Stimulated activated CD4-positive, alpha-beta T cell treated with anti-CD3 and anti-CD28 coated beads, Interleukin-4, amount 100 ng/mL, for 48 hours (primary cell): Measurements from ENCODE around the gene GIGYF1.
"Not testable (repeated sequence)": the region's sequence is repeated elsewhere in the genome, so short reads cannot be mapped to it uniquely, and the experiment has no call there.

Experiments
- DNase-seq, 2 donors: peaks; one replicate each; pipeline ENCODE4 v3.0.0-alpha.2; 2020; ENCODE audit warnings: low read depth in 2 of 2

GIGYF1 gene

GRCh38 chr7:100694098-100694745, at the start of gene GIGYF1:
TSS of gene GIGYF1 (minus strand) at chr7:100694250. CDS start at chr7:100688238, 6,012 bp downstream.
- peak; percentile 61 to 62 for DNase-seq

GRCh38 chr7:100739934-100740333, 45.9 kb upstream of the GIGYF1 start:
- DNase-seq: no peak

- DNase-seq: no peak
These were observed 42.6 kb upstream of the GIGYF1 start for GRCh38 chr7:100736671-100737070.

- DNase-seq: no peak
These were observed 41.7 kb upstream of the GIGYF1 start for GRCh38 chr7:100735730-100736129.

DNA sequence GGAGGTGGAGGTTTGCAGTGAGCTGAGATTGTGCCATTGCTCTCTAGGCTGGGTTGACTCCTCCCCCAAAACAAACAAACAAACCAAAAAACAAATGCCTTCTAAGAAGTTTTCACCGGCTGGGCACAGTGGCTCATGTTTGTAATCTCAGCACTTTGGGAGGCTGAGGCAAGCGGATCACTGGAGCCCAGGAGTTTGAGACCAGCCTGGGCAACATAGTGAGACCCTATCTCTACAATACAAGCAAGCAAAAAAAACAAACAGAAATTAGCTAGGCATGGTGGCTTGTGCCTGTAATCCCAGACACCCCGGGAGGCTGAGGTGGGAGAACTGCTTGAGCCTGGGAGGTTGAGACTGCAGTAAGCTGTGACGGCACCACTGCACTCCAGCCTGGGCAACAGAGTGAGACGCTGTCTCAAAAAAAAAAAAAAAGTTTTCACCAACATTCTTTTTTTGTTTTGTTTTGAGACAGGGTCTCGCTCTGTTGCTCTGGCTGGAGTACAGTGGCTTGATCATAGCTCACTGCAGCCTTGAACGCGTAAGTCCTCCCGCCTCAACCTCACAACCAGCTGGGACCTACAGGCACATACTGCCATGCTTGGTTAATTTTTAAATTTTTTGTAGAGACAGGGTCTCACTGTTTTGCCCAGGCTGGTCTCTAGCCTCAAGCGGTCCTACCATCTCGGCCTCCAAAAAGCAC, 38.0 kb upstream of the GIGYF1 start:
- no peak for DNase-seq

- DNase-seq: no peak
These were observed 36.2 kb upstream of the GIGYF1 start for GRCh38 chr7:100730136-100730800.

GRCh38 chr7:100728196-100728595, 34.1 kb upstream of the GIGYF1 start:
- DNase-seq: no peak

GRCh38 chr7:100726996-100727761, 33.1 kb upstream of the GIGYF1 start:
- DNase-seq: no peak

DNA sequence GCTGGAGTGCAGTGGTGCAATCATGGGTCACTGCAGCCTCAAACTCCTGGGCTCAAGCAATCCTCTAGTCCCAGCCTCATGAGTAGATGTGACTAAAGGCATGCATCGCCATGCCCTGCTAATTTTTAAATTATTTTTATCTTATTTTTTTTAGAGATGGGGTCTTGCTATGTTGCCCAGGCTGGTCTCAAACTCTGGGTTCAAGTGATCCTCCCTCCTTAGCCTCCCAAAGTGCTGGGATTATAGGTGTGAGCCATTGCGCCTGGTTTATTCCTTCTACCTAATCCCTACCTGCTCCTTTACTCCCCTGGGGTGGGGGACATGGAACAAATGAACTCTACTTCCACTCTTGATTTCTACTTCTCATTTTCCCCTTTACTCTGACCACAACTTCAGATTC, 30.3 kb upstream of the GIGYF1 start:
- DNase-seq: not testable (repeated sequence)

DNA sequence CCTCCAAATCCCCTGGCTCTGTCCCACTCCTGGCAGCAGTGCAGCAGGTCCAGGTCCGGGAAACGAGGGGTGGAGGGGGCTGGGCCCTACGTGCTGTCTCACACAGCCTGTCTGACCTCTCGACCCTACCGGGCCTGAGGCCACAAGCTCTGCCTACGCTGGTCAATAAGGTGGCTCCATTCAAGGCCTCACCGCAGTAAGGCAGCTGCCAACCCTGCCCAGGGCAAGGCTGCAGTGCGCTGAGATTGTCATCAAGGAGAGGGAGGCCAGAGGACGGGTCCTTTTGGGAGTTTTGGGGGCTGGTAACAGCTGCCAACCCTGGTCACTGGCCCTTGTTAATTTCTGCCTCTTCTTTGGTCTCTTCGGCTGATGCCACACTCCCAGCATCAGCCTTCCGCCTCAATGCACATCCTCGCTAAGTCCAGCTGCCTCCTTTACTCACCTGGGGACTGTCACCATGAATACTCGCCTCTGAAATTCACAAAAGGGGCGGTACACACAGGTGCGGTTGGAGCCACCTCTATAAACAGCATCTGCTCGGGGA, 29.8 kb upstream of the GIGYF1 start:
- no peak for DNase-seq

DNA sequence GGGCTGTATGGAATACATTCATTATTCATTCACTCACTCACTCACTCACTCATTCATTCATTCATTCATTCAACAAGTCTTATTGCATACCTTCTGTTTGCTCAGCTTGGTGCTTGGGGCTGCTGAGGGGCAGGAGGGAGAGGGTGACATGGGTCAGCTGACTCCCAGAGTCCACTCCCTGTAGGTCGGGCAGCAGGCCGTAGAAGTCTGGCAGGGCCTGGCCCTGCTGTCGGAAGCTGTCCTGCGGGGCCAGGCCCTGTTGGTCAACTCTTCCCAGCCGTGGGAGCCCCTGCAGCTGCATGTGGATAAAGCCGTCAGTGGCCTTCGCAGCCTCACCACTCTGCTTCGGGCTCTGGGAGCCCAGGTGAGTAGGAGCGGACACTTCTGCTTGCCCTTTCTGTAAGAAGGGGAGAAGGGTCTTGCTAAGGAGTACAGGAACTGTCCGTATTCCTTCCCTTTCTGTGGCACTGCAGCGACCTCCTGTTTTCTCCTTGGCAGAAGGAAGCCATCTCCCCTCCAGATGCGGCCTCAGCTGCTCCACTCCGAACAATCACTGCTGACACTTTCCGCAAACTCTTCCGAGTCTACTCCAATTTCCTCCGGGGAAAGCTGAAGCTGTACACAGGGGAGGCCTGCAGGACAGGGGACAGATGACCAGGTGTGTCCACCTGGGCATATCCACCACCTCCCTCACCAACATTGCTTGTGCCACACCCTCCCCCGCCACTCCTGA, 28.6 kb upstream of the GIGYF1 start:
- DNase-seq: no peak

DNA sequence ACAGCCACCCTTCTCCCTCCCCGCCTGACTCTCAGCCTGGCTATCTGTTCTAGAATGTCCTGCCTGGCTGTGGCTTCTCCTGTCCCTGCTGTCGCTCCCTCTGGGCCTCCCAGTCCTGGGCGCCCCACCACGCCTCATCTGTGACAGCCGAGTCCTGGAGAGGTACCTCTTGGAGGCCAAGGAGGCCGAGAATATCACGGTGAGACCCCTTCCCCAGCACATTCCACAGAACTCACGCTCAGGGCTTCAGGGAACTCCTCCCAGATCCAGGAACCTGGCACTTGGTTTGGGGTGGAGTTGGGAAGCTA, 27.4 kb upstream of the GIGYF1 start:
- DNase-seq: no peak

DNA sequence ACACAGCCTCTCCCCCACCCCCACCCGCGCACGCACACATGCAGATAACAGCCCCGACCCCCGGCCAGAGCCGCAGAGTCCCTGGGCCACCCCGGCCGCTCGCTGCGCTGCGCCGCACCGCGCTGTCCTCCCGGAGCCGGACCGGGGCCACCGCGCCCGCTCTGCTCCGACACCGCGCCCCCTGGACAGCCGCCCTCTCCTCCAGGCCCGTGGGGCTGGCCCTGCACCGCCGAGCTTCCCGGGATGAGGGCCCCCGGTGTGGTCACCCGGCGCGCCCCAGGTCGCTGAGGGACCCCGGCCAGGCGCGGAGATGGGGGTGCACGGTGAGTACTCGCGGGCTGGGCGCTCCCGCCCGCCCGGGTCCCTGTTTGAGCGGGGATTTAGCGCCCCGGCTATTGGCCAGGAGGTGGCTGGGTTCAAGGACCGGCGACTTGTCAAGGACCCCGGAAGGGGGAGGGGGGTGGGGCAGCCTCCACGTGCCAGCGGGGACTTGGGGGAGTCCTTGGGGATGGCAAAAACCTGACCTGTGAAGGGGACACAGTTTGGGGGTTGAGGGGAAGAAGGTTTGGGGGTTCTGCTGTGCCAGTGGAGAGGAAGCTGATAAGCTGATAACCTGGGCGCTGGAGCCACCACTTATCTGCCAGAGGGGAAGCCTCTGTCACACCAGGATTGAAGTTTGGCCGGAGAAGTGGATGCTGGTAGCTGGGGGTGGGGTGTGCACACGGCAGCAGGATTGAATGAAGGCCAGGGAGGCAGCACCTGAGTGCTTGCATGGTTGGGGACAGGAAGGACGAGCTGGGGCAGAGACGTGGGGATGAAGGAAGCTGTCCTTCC, 26.8 kb upstream of the GIGYF1 start:
- DNase-seq: no peak

DNA sequence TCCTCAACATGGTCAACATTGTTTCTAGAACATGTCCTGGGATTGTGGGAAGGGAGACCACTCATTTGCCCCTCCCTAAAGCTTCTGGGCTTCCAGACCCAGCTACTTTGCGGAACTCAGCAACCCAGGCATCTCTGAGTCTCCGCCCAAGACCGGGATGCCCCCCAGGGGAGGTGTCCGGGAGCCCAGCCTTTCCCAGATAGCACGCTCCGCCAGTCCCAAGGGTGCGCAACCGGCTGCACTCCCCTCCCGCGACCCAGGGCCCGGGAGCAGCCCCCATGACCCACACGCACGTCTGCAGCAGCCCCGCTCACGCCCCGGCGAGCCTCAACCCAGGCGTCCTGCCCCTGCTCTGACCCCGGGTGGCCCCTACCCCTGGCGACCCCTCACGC, 26.2 kb upstream of the GIGYF1 start, which contains the start of gene EPO:
TSS of gene EPO (plus strand) at position 190 of the 392 bp plus-strand sequence. CDS start 513 bp downstream, outside the sequence.
- DNase-seq: no peak

DNA sequence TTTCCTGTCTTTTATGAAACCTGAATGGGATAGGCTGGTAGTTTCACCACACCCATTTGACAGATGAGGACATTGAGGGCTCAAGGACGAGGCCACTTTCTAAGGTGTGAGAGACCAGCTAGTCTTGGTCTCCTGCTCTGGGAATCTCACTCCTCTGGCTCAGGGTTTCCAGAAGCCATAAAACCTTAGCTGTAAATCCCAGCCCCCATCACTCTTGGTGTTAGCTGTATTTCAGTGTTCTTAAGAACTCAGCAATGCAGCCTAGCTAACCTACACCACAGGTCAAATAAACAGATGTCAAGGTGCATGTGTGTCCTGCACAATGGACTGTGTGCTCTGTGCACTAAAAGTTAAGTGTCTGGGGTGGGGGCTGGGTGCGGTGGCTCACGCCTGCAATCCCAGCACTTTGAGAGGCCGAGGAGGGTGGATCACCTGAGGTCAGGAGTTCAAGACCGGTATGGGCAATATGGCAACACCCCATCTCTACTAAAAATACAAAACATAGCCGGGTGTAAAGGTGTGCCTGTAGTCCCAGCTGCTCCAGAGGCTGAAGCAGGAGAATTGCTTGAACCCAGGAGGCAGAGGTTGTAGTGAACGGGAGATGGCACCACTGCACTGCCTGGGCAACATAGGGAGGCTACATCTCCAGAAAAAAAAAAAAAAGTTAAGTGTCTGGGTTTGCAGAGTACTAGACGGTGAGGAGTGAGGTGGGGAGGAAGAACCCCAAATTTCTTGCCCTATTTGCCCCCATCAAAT, 25.7 kb upstream of the GIGYF1 start:
- DNase-seq: no peak

- not testable (repeated sequence) for DNase-seq
These were observed 23.0 kb upstream of the GIGYF1 start for GRCh38 chr7:100717073-100717472.

DNA sequence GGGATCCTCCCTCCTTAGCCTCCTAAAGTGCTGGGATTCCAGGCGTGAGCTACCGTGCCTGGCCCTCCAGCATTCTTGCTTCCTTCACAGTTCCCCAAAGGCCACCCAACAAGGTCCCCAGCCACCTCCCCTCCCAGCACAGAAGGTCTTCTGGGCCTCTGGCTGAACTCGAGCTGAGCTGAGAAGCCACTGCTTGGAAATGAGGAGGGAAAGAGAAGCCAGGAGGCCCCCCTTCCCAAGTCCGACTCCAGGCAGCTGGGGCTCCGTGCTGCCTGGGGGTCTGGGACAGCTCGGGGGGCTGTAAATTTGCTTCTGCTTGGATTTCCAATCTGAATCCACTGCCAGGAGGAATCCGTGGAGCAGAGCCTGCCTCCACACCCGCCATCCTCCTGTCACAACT, 20.7 kb upstream of the GIGYF1 start:
- no peak for DNase-seq

DNA sequence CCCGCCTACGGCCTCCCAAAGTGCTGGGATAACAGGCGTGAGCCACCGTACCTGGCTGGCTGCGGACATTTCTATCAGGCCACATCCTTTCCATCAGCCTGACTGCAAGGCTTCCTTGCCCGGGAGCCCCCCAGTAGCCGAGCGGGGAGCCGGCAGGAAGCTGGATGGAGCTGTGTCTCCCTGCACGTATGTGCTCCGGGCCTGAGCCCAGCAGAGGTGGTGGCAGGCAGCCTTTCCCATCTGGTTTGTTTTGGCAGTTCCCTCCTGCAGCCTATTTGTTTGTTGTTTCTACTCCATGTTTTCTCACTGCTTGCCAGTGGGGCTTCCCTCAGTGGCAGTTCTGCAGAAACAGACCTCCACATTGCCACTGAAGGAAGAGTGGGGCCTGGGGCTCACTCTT, 17.3 kb upstream of the GIGYF1 start:
- no peak for DNase-seq

DNA sequence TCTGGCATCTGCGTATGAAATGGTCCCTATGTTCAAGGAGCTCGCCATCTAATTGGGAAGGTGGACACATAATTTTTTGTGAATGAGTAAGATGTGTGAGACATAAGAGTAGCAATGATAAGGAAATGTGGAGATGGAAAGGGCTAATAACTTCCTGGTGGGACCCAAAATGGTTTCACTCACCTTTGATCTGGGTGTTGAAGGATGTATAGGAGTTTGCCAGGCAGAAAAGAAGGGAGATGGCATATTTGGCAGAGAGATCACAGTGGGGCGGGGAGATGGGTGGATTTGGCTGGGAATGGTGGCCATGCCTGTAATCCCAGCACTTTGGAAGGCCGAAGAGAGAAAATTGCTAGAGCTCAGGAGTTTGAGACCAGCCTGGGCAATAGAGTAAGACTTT, 16.4 kb upstream of the GIGYF1 start:
- no peak for DNase-seq

DNA sequence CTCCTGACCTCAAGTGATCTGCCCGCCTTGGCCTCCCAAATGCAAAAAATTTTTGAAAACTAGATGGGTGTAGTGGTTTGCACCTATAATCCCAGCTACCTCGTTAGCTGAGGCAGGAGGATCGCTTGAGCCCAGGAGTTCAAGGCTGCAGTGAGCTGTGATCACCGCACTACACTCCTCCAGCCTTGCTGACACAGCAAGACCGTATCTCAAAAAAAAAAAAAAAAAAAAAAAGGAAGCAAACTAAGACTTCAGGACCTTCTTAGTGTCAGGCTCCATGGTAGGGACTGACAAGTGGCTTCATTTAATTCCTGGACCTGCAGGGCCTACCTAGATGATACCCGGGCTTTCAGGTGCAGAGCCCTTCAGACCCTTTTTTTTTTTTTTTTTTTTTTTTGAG, 14.3 kb upstream of the GIGYF1 start:
- no peak for DNase-seq
